Natural killer cell treated with Interleukin-12 subunit alpha and Interleukin-12 subunit beta and Interleukin-15 and Interleukin-18, amount 100 ng/mL, for 72 hours (primary cell): Measurements from ENCODE around the gene PCDH1. TPM values are rescaled to one million over a fixed set of nuclear protein-coding genes. Genes with fewer than 3 reads are reported as not detected.

Experiments used
- ATAC-seq, 2 donors: fragments of 150-1000 bp; cut with Tn5 transposase in 1 of 2; sonication (Bioruptor Pico), chemical (Tn5 transposase) in 1 of 2; 2 replicates each; pipeline ENCODE4 v1.10.0; 2021
- DNase-seq: peaks from one replicate; pipeline ENCODE4 v3.0.0; 2022; ENCODE audit warnings: low spot score
- H3K27ac Mint-ChIP-seq, 2 donors: 1 replicate in 1 of 2; 2 replicates in 1 of 2; pipeline ENCODE4 v1.8.0; 2022; ENCODE audit warnings: mixed read lengths in 2 of 2, mild to moderate bottlenecking in 1 of 2, moderate library complexity in 1 of 2
- H3K27me3 Mint-ChIP-seq, 2 donors: 1 replicate in 1 of 2; 2 replicates in 1 of 2; pipeline ENCODE4 v1.8.0; 2022; ENCODE audit warnings: mixed read lengths in 2 of 2
- H3K36me3 Mint-ChIP-seq: one replicate; pipeline ENCODE4 v1.8.0; 2022; ENCODE audit warnings: mixed read lengths
- H3K4me1 Mint-ChIP-seq, 2 donors: 1 replicate in 1 of 2; 2 replicates in 1 of 2; pipeline ENCODE4 v1.8.0; 2022; ENCODE audit warnings: low read depth in 2 of 2, mixed read lengths in 2 of 2, mild to moderate bottlenecking in 1 of 2
- H3K4me3 Mint-ChIP-seq: one replicate; pipeline ENCODE4 v1.8.0; 2022; ENCODE audit warnings: mixed read lengths
- H3K9me3 Mint-ChIP-seq: 2 replicates; pipeline ENCODE4 v1.8.0; 2022; ENCODE audit warnings: mixed read lengths
- total RNA-seq, 2 donors: library from RNA; stranded (reverse); gene quantifications; one replicate each; pipeline ENCODE4 v1.2.3, GENCODE V29; 2022

PCDH1 gene
- total RNA-seq, 2 donors from 2014 or later = 1.8 to 5.9 TPM

DNA sequence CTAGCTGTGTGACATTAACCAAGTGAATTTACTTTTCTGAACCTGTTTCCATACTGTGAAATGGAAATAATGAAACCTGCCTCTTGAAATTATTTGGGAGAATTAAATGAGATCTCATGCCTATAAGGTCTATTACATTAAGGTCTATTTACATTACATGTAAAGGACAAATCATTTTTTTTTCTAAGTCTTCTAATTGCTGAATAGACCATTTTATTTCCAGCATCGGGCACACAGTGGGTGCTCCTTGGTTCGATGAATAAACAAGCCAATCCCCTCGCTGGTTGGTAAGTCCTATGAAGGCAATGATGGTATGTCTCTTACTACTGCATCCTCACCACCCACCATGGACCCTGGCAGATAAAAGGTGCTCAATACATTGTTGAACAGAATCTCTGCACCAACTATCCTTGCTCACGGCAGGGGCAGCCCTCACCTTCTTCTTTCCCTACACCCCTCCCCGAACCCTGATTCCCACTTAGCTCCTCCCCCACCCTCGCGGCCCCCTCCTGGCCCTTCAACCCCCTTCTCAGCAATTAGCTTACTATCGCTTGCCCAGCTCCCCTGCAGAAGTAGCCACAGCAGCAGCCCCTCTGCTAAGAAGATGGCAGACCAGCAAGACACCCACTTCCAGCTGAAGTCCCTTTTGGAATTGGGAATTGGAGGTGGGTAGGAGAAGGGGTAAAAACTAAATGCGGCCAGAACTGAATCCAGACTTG is 3.0 kb downstream of the PCDH1 start:
- no peaks in the 10 kb centered on the region for H3K36me3 Mint-ChIP-seq
- peaks cover 51 to 62% of the 10 kb centered on the region in 2 donors for H3K4me1 Mint-ChIP-seq
- H3K27me3 Mint-ChIP-seq = peaks cover 6 to 39% of the 10 kb centered on the region in 2 donors
- DNase-seq (no peak), ATAC-seq (no peak)
- H3K4me3 Mint-ChIP-seq = peak overlapping the region; percentile 53
- no peaks in the 10 kb centered on the region for H3K9me3 Mint-ChIP-seq
- peak overlapping the region in 1 of 2 donors; percentile 30 for H3K27ac Mint-ChIP-seq

- H3K27me3 Mint-ChIP-seq = peaks cover 4 to 38% of the 10 kb centered on the region in 2 donors
These were observed 3.8 kb downstream of the PCDH1 start for GRCh38 chr5:141874262-141874964.

GRCh38 chr5:141873933-141874261 is 4.3 kb downstream of the PCDH1 start:
- peaks cover 43 to 59% of the 10 kb centered on the region in 2 donors for H3K4me1 Mint-ChIP-seq
- H3K4me3 Mint-ChIP-seq = no peak overlapping the region
- peaks cover 4 to 33% of the 10 kb centered on the region in 2 donors for H3K27me3 Mint-ChIP-seq
- no peaks in the 10 kb centered on the region for H3K9me3 Mint-ChIP-seq
- no peak for ATAC-seq
- no peak for DNase-seq
- peak overlapping the region in 1 of 2 donors; percentile 18 for H3K27ac Mint-ChIP-seq
- no peaks in the 10 kb centered on the region for H3K36me3 Mint-ChIP-seq

More at GRCh38 chr5:141874262-141874964, 3.8 kb downstream of the PCDH1 start:
- H3K36me3 Mint-ChIP-seq = no peaks in the 10 kb centered on the region
- no peaks in the 10 kb centered on the region for H3K9me3 Mint-ChIP-seq
- peak overlapping the region in 1 of 2 donors; percentile 18 for H3K27ac Mint-ChIP-seq
- ATAC-seq = no peak
- no peak for DNase-seq
- H3K4me1 Mint-ChIP-seq = peaks cover 48 to 63% of the 10 kb centered on the region in 2 donors
- H3K4me3 Mint-ChIP-seq = no peak overlapping the region

GRCh38 chr5:141872496-141873356 is 5.5 kb downstream of the PCDH1 start:
- DNase-seq (peak; percentile 39), ATAC-seq (no peak)
- Mint-ChIP-seq H3K4me1 (peaks cover 38 to 55% of the 10 kb centered on the region in 2 donors), H3K27me3 (peaks cover 4 to 31% of the 10 kb centered on the region in 2 donors), H3K27ac (no peak overlapping the region), H3K4me3 (no peak overlapping the region), H3K36me3 (no peaks in the 10 kb centered on the region), H3K9me3 (no peaks in the 10 kb centered on the region)

DNA sequence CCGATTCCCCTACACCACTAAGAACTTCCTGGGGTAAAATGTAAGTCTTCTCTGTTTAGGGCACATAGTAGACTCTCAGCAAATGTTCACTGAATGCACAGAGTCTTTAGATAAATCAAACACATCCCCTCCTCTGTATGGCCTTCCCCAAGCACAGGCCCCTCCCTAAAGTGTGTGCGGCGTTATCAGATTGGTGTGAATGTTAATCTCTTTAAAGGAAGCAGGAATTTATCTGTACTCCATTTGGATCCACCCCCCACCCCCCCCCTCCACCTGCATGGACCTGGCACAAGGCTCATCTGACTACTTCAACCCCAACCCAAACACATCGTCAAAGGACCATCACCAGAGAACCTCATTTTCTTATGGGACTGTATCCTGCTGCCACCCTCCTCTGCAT is 6.3 kb downstream of the PCDH1 start:
- DNase-seq (no peak), ATAC-seq (no peak)
- Mint-ChIP-seq H3K36me3 (no peaks in the 10 kb centered on the region), H3K27ac (no peak overlapping the region), H3K9me3 (no peaks in the 10 kb centered on the region), H3K27me3 (peaks cover 0 to 24% of the 10 kb centered on the region in 2 donors), H3K4me1 (peaks cover 31 to 49% of the 10 kb centered on the region in 2 donors), H3K4me3 (no peak overlapping the region)

- Mint-ChIP-seq H3K4me3 (no peak overlapping the region), H3K27me3 (peaks cover 0 to 23% of the 10 kb centered on the region in 2 donors), H3K36me3 (no peaks in the 10 kb centered on the region), H3K27ac (no peak overlapping the region), H3K4me1 (peaks cover 31 to 48% of the 10 kb centered on the region in 2 donors), H3K9me3 (no peaks in the 10 kb centered on the region)
- no peak for ATAC-seq
- no peak for DNase-seq
These were observed 7.3 kb downstream of the PCDH1 start for GRCh38 chr5:141870871-141871270.

DNA sequence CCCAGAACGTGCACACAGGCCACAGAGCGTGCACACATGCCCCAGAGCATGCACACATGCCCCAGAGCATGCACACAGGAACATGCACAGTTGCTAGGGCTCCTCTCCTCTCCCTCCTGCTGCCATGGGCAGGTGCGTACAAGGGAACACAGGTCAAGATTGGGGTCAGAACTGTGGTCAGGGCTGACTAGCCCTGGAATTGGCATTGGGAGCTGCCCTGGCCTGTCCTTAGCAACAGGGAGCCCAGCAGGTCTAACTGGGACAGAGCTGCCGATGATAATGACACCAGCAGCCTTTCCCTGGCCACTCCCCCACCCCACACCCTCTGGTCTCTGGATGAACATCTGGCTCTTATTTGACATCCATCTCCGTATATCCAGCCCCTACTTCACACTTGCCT is 8.0 kb downstream of the PCDH1 start:
- Mint-ChIP-seq H3K9me3 (no peaks in the 10 kb centered on the region), H3K4me3 (no peak overlapping the region), H3K27ac (no peak overlapping the region), H3K4me1 (peaks cover 24 to 42% of the 10 kb centered on the region in 2 donors), H3K36me3 (no peaks in the 10 kb centered on the region), H3K27me3 (peaks cover 0 to 19% of the 10 kb centered on the region in 2 donors)
- no peak for ATAC-seq
- DNase-seq = peak; percentile 44

DNA sequence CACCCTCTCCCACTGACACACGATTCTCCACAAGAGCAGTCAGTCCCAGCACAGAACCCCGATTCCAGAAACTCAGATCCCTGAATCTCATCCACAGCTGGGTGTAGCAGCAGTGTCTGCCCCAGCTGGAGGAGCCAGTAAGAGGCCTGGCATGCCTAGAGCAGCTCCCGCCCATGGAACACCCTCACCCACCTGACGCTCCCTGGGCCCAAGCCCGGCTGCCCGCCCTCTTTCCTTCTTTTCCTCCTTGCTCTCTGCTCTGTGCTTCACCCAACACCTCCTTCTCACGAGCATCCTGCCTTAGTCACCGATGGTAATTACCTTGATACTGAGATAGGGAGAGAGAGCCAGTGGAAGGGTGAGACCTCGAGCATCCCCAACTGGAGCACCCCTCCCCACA is 8.7 kb downstream of the PCDH1 start:
- DNase-seq (peak; percentile 23), ATAC-seq (no peak)
- Mint-ChIP-seq H3K4me3 (no peak overlapping the region), H3K36me3 (no peaks in the 10 kb centered on the region), H3K27ac (no peak overlapping the region), H3K9me3 (no peaks in the 10 kb centered on the region), H3K27me3 (peaks cover 0 to 15% of the 10 kb centered on the region in 2 donors), H3K4me1 (peaks cover 17 to 35% of the 10 kb centered on the region in 2 donors)

- peak; percentile 34 for DNase-seq
- no peaks in the 10 kb centered on the region for H3K9me3 Mint-ChIP-seq
- no peak overlapping the region for H3K27ac Mint-ChIP-seq
These were observed 9.2 kb downstream of the PCDH1 start for GRCh38 chr5:141869040-141869439.

DNA sequence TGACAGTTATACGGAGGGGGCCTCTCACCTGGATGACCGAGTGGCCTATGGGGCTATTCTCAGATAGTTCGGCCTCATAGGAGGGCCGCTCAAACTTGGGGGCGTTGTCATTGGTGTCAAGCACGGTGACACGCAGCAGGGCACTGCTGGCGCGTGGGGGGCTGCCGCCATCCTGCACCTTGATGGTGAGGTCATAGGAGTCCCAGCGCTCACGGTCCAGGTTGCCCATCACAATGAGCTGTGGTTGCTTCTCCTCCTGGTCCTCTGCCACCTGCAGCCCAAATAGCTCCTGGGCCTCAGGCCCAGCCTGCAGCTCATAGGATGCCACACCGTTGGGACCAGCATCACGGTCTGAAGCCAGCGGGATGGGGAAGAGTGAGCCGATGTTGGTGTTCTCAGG is 9.7 kb downstream of the PCDH1 start:
- ATAC-seq (no peak), DNase-seq (peak; percentile 22)
- Mint-ChIP-seq H3K4me1 (peaks cover 9 to 26% of the 10 kb centered on the region in 2 donors), H3K36me3 (no peaks in the 10 kb centered on the region), H3K27me3 (peaks cover 0 to 9% of the 10 kb centered on the region in 2 donors), H3K27ac (no peak overlapping the region), H3K4me3 (no peak overlapping the region), H3K9me3 (no peaks in the 10 kb centered on the region)

More at GRCh38 chr5:141869040-141869439, 9.2 kb downstream of the PCDH1 start:
- Mint-ChIP-seq H3K4me3 (no peak overlapping the region), H3K27me3 (peaks cover 0 to 14% of the 10 kb centered on the region in 2 donors), H3K4me1 (peaks cover 14 to 31% of the 10 kb centered on the region in 2 donors), H3K36me3 (no peaks in the 10 kb centered on the region)
- no peak for ATAC-seq

- no peak overlapping the region for H3K4me3 Mint-ChIP-seq
- ATAC-seq (no peak), DNase-seq (peak; percentile 40)
- peaks cover 0 to 7% of the 10 kb centered on the region in 2 donors for H3K27me3 Mint-ChIP-seq
- no peaks in the 10 kb centered on the region for H3K9me3 Mint-ChIP-seq
- no peaks in the 10 kb centered on the region for H3K36me3 Mint-ChIP-seq
- H3K4me1 Mint-ChIP-seq = peaks cover 8 to 24% of the 10 kb centered on the region in 2 donors
- H3K27ac Mint-ChIP-seq = no peak overlapping the region
These were observed 10.6 kb downstream of the PCDH1 start for GRCh38 chr5:141867651-141868050.

DNA sequence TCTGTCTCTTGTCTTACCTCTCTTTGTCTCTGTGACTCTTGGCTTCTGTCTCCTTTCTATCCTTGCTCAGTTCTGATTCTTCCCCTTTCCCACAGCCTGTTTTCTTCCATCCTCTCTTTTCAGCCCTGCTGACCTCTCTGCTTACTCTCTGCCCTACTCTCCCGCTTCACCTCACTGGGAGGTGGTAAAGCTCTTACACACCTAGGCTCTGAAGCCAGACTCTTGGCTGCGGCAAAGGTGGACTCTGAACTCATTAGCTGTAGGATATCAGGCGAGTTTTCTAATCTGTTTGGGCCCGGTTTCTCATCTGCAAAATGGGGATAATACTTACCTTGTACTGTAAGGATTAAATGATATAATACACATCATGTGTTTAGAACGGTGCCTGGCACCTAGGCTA is 11.1 kb downstream of the PCDH1 start:
- ATAC-seq = no peak
- H3K4me1 Mint-ChIP-seq = peaks cover 8 to 20% of the 10 kb centered on the region in 2 donors
- H3K9me3 Mint-ChIP-seq = no peaks in the 10 kb centered on the region
- H3K27ac Mint-ChIP-seq = no peak overlapping the region
- H3K27me3 Mint-ChIP-seq = peaks cover 0 to 7% of the 10 kb centered on the region in 2 donors
- no peak overlapping the region for H3K4me3 Mint-ChIP-seq
- no peaks in the 10 kb centered on the region for H3K36me3 Mint-ChIP-seq
- DNase-seq = peak; percentile 6

DNA sequence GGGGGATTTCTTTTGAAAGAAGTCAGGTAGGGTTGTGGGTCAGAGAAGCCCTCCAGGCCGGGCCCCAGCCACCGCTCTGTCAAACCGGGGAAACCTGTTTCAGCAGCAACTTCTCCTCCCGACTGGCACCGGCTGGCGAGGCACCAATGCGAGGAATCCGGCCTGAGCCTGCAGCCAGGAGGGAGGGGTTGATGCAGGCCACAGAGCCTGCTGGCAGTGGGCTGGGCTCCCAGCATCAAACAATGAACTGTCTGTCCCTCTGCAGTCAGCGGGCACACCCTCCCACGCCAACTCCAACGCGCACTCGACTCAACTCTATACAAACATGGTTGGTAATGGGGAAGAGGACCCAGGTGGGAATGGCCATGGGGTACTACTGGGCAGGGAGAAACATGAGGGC is 12.1 kb downstream of the PCDH1 start:
- Mint-ChIP-seq H3K36me3 (no peaks in the 10 kb centered on the region), H3K4me3 (no peak overlapping the region), H3K9me3 (no peaks in the 10 kb centered on the region), H3K27me3 (peaks cover 0 to 12% of the 10 kb centered on the region in 2 donors), H3K27ac (no peak overlapping the region), H3K4me1 (peaks cover 8 to 16% of the 10 kb centered on the region in 2 donors)
- ATAC-seq = no peak
- peak; percentile 20 for DNase-seq
